GM19240 (cell line): ENCODE data around the gene AHDC1.

Experiments used
- DNase-seq: peaks from one replicate; pipeline ENCODE4 v3.0.0; 2011; ENCODE audit warnings: low spot score; ENCODE audit not compliant: insufficient read length

The AHDC1 gene

GRCh38 chr1:27584453-27584852 lies 19.5 kb downstream of the AHDC1 start:
- no peak for DNase-seq

DNA sequence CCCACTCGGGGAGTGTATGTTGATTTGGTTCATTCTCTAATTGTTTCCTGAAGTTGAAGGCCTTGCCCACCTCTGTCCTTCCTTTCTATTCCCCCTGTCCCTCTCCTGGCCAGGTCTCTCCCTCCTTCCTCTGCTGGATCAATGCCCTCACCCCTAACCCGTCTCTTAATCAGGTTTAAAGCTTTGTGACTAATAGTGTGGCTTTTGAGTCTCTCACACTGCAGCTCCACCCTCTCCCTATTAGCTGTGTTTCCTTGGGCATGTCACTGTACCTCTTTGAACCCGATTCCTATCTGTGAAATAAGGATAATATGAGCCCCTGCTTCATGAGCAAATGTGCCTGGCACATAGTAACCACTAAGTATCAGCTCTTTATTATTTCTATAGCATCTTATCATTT lies 20.5 kb downstream of the AHDC1 start:
- DNase-seq: no peak

- no peak for DNase-seq
Observed at GRCh38 chr1:27581823-27582243, 22.1 kb downstream of the AHDC1 start.

DNA sequence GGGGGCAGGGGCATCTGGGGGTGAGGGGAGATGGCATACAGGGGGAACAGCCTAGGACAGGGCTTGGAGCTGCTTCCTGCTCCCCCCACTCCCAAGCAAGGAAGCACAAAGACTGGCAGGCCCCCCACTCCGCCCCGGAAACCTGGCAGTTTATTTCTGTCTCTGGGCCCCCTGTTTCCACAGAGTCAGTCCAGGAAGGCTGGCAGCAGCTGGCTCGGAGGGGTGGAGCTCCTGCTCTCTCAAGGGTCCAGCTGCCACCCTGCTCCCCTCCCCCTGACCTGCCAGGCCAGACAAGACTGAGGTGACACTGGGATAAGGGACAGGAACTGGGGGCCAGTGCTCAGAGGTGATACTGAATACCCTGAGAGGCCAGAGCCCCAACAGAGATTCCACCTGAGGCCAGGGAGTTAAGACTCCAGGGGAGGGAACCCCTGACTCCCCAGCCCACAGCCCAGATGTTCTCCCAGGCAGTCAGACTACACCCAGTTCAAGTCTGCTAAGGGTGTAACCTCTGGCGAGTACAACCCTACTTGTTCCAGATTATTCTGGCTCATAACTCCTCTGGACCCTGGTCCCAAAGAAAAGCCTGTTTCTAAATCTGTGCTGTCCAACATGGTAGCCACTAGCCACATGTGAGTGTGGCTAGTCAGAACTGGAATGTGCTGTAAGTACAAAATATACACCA lies 26.3 kb downstream of the AHDC1 start:
- DNase-seq: no peak

DNA sequence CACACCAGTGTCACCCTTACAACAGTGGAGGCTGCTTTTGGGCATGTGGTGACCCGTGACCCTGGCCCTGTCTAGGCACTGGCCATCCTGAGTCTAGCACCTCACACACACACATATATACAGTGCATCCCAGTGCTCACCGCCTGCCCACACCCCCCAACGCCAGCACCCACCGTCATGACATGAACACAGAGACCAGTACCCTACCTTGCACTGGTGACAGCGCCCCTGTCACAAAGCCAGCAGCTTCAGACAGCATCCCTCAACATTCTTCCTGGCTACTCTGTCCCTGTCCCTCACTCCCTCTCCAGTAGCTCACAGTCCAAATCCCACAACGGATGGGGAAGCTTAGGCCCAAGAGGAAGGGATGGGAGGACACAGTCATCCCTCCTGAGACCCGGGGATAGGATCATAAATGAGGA lies 27.1 kb downstream of the AHDC1 start:
- DNase-seq: no peak

GRCh38 chr1:27575840-27576331 lies 28.1 kb downstream of the AHDC1 start:
- peak; percentile 41 for DNase-seq

DNA sequence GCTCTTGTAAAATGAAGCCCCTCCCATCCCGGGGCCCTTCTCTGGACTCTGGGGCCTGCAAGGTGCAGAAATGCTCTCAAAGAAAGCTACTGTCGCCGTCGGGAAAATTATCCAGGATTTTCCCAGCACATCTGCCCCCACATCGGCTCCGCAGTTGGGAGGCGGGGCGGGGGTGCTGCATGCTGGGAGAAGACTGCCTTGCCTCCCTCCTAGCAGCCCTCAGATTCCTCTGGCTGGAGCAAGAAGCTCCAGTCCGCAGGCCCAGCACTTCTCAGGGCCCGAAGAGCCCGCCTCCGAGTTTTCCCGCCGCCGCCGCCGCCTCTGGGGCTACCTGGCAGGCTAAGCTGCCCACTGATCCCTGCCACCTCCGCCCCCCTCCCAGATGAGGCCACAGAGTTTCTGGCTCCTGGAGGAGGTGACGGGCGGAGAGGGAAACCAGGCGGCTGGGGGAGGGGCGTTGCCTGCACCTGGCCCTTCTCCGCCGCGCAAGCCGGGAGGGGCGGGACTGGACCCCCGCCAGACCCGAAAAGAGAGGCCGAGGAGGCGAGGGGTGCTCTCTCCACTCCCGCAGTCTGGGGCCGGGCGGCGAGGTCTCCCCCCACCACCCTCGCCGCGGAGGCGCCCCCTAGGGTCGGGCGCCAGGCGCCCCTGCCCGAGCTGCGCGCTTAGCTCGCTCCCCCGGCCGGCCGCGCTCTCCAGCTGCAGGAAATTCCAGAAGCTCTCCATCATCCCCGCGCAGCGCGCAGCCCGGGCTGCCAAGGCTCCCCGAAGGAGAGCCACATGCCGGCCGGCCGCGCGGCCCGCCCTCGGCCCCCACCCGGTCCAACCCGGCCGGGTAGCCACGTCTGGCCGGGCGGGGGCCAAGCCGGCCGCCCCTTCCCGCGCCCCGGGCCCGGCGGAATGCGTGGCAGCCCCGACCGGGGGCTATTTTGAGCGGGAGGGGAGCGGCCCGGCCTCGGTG lies 28.8 kb downstream of the AHDC1 start:
- no peak for DNase-seq

GRCh38 chr1:27574001-27574781 lies 29.8 kb downstream of the AHDC1 start:
- DNase-seq: no peak

- DNase-seq: no peak
Observed at GRCh38 chr1:27572679-27573426, 31.1 kb downstream of the AHDC1 start.

- no peak for DNase-seq
Observed at GRCh38 chr1:27572019-27572678, 31.8 kb downstream of the AHDC1 start.

DNA sequence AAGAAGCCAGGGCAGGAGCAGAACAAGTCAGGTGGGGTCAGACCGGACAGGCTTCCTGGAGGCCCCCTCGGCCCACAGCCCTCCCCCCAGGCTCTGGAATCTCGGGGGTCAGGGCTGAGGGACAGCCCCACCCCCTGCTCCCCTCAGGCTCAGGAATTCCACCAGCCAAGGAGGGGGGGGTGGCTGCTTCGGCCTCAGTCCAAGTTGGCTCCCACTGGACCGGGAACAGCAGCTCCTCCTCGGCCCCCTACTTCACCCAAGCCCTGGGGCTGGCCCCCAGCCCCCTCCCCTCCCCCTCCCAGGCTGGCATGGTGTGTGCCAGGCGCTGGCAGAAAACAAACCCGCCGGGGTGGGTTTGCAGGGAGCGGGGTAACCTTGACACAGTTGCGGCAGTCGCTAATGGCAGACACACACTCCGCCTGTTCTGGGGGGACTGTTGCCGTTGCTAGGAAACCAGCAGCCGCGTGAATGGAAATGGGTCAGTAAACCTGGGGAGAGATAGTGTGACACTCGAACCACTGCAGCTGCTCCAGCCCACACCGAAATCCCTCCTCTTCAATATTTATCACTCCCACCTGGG lies 32.4 kb downstream of the AHDC1 start:
- no peak for DNase-seq

GRCh38 chr1:27570784-27571183 lies 33.2 kb downstream of the AHDC1 start:
- DNase-seq: no peak

GRCh38 chr1:27570356-27570755 lies 33.6 kb downstream of the AHDC1 start:
- no peak for DNase-seq

GRCh38 chr1:27569506-27570291 lies 34.2 kb downstream of the AHDC1 start:
- DNase-seq: no peak

DNA sequence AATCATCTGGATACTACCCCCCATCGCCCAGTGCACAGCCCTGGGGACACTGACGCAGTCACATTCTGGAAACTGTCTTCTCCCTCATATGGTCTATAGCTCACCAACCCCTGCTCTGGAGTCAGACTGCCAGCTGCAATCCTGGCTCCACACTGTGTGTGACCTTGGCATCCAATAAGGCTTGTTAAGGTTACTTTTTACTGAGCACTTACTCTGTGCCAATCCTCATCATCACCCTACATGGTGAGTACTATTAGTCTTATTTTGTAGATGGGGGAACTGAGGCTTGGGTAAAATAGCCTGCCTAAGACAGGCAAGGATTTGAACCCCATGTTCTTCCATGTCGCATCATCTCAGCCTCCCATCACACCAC lies 34.9 kb downstream of the AHDC1 start:
- no peak for DNase-seq

DNA sequence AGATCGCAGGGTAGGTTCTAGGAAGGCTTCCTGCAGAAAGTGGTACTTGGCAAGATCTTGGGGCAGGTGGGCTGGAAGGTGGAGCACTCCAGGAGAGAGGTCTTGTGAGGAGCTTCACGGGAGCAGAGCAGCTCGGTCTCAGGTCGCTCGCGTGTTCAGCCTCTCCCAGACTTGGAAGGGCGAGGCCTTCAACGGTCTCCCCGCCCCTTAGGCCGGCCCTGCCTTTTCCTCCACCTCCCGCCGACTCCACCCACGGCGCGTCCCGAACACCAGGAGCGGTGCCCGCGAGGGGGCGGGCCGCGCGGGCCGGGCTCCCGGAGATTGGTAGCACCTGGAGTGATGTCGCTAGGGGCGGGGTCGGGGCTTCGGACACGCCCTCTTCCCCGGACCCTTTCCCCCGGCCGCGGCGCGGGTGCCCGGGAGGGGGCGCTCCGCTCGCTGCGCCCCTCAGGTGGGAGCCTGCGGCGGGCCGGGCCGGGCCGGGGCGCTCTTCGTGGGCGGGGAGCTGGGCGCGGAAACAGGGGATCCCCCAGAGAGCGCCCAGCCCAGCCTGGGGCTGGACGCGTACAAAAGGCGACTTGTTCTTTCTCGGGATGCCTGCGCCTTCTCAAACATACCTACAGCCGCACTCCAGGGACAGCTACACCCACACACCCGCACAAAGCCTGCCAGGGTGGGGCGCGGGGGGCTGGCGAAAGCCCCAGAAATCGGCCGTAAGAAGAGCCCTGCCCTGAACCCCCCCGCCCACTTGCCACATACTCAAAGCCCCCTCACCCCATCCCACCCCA lies 35.5 kb downstream of the AHDC1 start:
- DNase-seq: peak; percentile 98

DNA sequence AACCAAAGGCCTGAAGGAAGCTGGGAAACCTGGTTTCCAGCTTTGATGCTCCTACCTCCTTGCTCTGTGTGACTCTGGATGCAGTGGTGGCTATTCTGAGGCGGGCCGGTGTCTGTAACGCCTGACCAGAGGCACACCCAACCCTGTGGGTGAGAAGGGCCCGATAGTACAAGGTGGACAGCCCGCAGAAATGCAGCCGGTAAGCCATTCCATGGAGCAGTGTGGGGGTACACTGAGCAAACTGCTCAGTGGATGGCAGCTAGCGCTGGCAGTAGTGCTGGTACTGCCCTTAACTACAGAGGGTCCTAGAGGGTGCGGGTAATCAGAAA lies 36.0 kb downstream of the AHDC1 start:
- DNase-seq: no peak

GRCh38 chr1:27567146-27567526 lies 36.8 kb downstream of the AHDC1 start:
- no peak for DNase-seq
